ENCODE measurements around the gene RGS7.

DNA sequence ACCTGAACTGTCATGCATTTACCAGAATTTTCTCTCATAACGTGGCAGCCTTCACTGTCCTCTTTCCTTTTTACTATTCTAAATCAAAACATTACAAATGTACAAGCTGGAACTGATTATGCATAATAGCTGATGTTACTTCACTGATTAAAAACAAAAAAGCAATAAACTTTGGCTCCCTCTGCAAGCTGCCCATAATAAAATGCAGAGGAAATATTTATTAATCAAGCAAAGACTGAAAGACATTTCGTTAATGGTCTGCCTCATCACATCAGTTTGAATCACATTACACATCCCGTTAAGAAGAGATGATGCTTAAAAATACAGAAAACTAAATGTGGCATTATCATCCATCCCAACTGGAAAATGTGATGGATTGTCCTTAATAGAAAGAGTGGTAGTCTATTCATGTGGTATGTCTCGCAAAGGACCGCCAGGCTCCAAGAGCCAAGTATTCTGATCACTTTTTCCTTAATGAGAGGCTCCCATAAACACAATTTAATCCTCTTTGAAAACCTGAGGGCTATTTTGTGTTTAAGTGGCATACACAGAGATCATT is 225.3 kb downstream of the RGS7 start:
- TF ChIP-seq, protein P1, sequence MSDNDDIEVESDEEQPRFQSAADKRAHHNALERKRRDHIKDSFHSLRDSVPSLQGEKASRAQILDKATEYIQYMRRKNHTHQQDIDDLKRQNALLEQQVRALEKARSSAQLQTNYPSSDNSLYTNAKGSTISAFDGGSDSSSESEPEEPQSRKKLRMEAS (IDR thresholded peaks at IDR 0.05) = no peak
- TF ChIP-seq, protein P2, sequence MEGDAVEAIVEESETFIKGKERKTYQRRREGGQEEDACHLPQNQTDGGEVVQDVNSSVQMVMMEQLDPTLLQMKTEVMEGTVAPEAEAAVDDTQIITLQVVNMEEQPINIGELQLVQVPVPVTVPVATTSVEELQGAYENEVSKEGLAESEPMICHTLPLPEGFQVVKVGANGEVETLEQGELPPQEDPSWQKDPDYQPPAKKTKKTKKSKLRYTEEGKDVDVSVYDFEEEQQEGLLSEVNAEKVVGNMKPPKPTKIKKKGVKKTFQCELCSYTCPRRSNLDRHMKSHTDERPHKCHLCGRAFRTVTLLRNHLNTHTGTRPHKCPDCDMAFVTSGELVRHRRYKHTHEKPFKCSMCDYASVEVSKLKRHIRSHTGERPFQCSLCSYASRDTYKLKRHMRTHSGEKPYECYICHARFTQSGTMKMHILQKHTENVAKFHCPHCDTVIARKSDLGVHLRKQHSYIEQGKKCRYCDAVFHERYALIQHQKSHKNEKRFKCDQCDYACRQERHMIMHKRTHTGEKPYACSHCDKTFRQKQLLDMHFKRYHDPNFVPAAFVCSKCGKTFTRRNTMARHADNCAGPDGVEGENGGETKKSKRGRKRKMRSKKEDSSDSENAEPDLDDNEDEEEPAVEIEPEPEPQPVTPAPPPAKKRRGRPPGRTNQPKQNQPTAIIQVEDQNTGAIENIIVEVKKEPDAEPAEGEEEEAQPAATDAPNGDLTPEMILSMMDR (IDR thresholded peaks at IDR 0.05; ENCODE audit: control extremely low read depth in 1 of 3, insufficient read depth in 1 of 3, low read depth in 1 of 3, low read length in 3 of 3) = no peak
- no peak for TF ChIP-seq POLR2A (IDR thresholded peaks at IDR 0.05; ENCODE audit: control extremely low read depth in 1 of 2, low read depth in 2 of 2, low read length in 2 of 2)
- no peak for TF ChIP-seq FOSL1 (IDR thresholded peaks at IDR 0.05; ENCODE audit: insufficient read depth, low read depth, low read length)
- TF ChIP-seq POLR2AphosphoS5 (IDR thresholded peaks at IDR 0.05; ENCODE audit: low read depth, low read length) = no peak
